Smooth muscle cell (in vitro differentiated cells): ENCODE data around the gene FKBP1A. TPM values are rescaled to one million over a fixed set of nuclear protein-coding genes. Genes with fewer than 3 reads are reported as not detected.

ENCODE experiments used
- DNase-seq: peaks from one replicate; lab custom pipeline; 2025; ENCODE audit not compliant: unreplicated experiment; lab: John Stamatoyannopoulos, UW
- H2AFZ ChIP-seq: fragments of 200-600 bp; sonication (generic); 2 replicates; pipeline ENCODE4 v1.6.0; 2016; ENCODE audit warnings: antibody characterized with exemption, low read depth, mild to moderate bottlenecking
- H3F3A ChIP-seq: fragments of 200-600 bp; sonication (generic); 2 replicates; pipeline ENCODE4 v1.6.0; 2017; ENCODE audit warnings: antibody characterized with exemption, low read depth
- H3K27ac ChIP-seq: fragments of 200-600 bp; sonication (generic); 2 replicates; pipeline ENCODE4 v1.5.1; 2016; ENCODE audit warnings: low read depth, mild to moderate bottlenecking
- H3K27me3 ChIP-seq: fragments of 200-600 bp; sonication (generic); 2 replicates; pipeline ENCODE4 v1.6.1; 2016; ENCODE audit warnings: low read depth, mild to moderate bottlenecking
- H3K36me3 ChIP-seq: fragments of 200-600 bp; sonication (generic); 2 replicates; pipeline ENCODE4 v1.5.1; 2016; ENCODE audit warnings: low read depth
- H3K4me1 ChIP-seq: fragments of 200-600 bp; sonication (generic); 2 replicates; pipeline ENCODE4 v1.5.1; 2016; ENCODE audit warnings: low read depth
- H3K4me2 ChIP-seq: fragments of 200-600 bp; sonication (generic); 2 replicates; pipeline ENCODE4 v1.6.0; 2016; ENCODE audit warnings: mild to moderate bottlenecking
- H3K4me3 ChIP-seq: fragments of 200-600 bp; sonication (generic); 2 replicates; pipeline ENCODE4 v1.5.1; 2016; ENCODE audit warnings: mild to moderate bottlenecking
- H3K79me2 ChIP-seq: fragments of 200-600 bp; sonication (generic); 2 replicates; pipeline ENCODE4 v1.6.0; 2016; ENCODE audit warnings: low read depth, mild to moderate bottlenecking
- H3K9ac ChIP-seq: fragments of 200-600 bp; sonication (generic); 2 replicates; pipeline ENCODE4 v1.6.0; 2016; ENCODE audit warnings: low read depth
- H3K9me3 ChIP-seq: fragments of 200-600 bp; sonication (generic); replicated peaks from 2 replicates; pipeline ENCODE4 v1.5.1; 2016; ENCODE audit warnings: low read depth
- H4K20me1 ChIP-seq: fragments of 200-600 bp; sonication (generic); 2 replicates; pipeline ENCODE4 v1.6.0; 2016; ENCODE audit warnings: low read depth
- CTCF ChIP-seq: fragments of 200-600 bp; sonication (generic); IDR thresholded peaks from 2 replicates; pipeline ENCODE4 v1.5.1; 2017; ENCODE audit warnings: borderline replicate concordance, mild to moderate bottlenecking, antibody characterized with exemption; ENCODE audit not compliant: insufficient read depth, poor library complexity, severe bottlenecking
- WGBS: methylation state at CpG from one replicate; pipeline ENCODE4 v1.1.7; 2016; ENCODE audit warnings: low lambda C conversion rate; 5-methylcytosine and 5-hydroxymethylcytosine counted together
- polyA plus RNA-seq: library from polyadenylated mRNA; unstranded; fragments of >200 nt; fragmentation: Nextera tagmentation; extraction: Ambion mirVana; gene quantifications from 2 replicates; pipeline ENCODE4 v1.2.1, GENCODE V29; 2016
- total RNA-seq: library from RNA; depleted of rRNA; stranded (reverse); fragments of >200 nt; gene quantifications from 2 replicates; pipeline ENCODE4 v1.2.3, GENCODE V29; 2014

FKBP1A gene
- total and polyA plus RNA-seq, 2 experiments from 2014 or later, result 163 to 184 TPM

GRCh38 chr20:1422753-1423152 lies 29.9 kb upstream of the FKBP1A start:
- Histone ChIP-seq H4K20me1 (no peaks in the 10 kb centered on the region), H3K9ac (no peak overlapping the region), H3K4me1 (peaks cover 8% of the 10 kb centered on the region), H3K4me2 (no peak overlapping the region), H3F3A (no peaks in the 10 kb centered on the region), H3K79me2 (no peaks in the 10 kb centered on the region), H3K36me3 (no peaks in the 10 kb centered on the region), H3K9me3 (no peaks in the 10 kb centered on the region), H2AFZ (no peak overlapping the region), H3K27ac (no peak overlapping the region), H3K4me3 (no peak overlapping the region), H3K27me3 (no peaks in the 10 kb centered on the region)
- TF ChIP-seq CTCF, result no peak
- no peak for DNase-seq
- 46% methylated on average over 3 of the region's 3 CpGs for WGBS

- no peak for TF ChIP-seq CTCF
- no peaks in the 10 kb centered on the region for H3K27me3 ChIP-seq
- no peaks in the 10 kb centered on the region for H3K4me1 ChIP-seq
- no peaks in the 10 kb centered on the region for H3K9me3 ChIP-seq
- no peaks in the 10 kb centered on the region for H3F3A ChIP-seq
- no peak overlapping the region for H3K9ac ChIP-seq
- 96% methylated on average over 4 of the region's 4 CpGs for WGBS
- H2AFZ ChIP-seq, result no peak overlapping the region
- H3K4me2 ChIP-seq, result no peak overlapping the region
- H3K36me3 ChIP-seq, result no peaks in the 10 kb centered on the region
- H3K27ac ChIP-seq, result no peak overlapping the region
- no peaks in the 10 kb centered on the region for H4K20me1 ChIP-seq
- no peak overlapping the region for H3K4me3 ChIP-seq
- no peaks in the 10 kb centered on the region for H3K79me2 ChIP-seq
- DNase-seq, result no peak
Observed at GRCh38 chr20:1420066-1420465, 27.2 kb upstream of the FKBP1A start.

- WGBS, result 50% methylated on average over 3 of the region's 3 CpGs
- H3K27me3 ChIP-seq, result no peaks in the 10 kb centered on the region
- DNase-seq, result no peak
- no peaks in the 10 kb centered on the region for H3K79me2 ChIP-seq
- no peak overlapping the region for H2AFZ ChIP-seq
- TF ChIP-seq CTCF, result no peak
- no peaks in the 10 kb centered on the region for H3K9me3 ChIP-seq
- H3K4me2 ChIP-seq, result no peak overlapping the region
- no peaks in the 10 kb centered on the region for H3F3A ChIP-seq
- no peaks in the 10 kb centered on the region for H3K36me3 ChIP-seq
- H3K4me1 ChIP-seq, result no peaks in the 10 kb centered on the region
- H3K27ac ChIP-seq, result no peak overlapping the region
- no peaks in the 10 kb centered on the region for H4K20me1 ChIP-seq
- H3K9ac ChIP-seq, result no peak overlapping the region
- H3K4me3 ChIP-seq, result no peak overlapping the region
Observed at GRCh38 chr20:1418350-1418749, 25.5 kb upstream of the FKBP1A start.

- Histone ChIP-seq H3K27me3 (no peaks in the 10 kb centered on the region), H3K9me3 (no peaks in the 10 kb centered on the region), H3K36me3 (no peaks in the 10 kb centered on the region), H2AFZ (no peak overlapping the region), H3F3A (no peaks in the 10 kb centered on the region), H3K27ac (peak overlapping the region; percentile 71), H3K4me2 (no peak overlapping the region), H3K4me3 (no peak overlapping the region), H3K4me1 (no peaks in the 10 kb centered on the region), H3K9ac (no peak overlapping the region), H4K20me1 (no peaks in the 10 kb centered on the region), H3K79me2 (no peaks in the 10 kb centered on the region)
- TF ChIP-seq CTCF, result no peak
- no peak for DNase-seq
Observed at GRCh38 chr20:1417790-1418189, 24.9 kb upstream of the FKBP1A start.
